ENCODE data around the gene NRARP.

NRARP gene

DNA sequence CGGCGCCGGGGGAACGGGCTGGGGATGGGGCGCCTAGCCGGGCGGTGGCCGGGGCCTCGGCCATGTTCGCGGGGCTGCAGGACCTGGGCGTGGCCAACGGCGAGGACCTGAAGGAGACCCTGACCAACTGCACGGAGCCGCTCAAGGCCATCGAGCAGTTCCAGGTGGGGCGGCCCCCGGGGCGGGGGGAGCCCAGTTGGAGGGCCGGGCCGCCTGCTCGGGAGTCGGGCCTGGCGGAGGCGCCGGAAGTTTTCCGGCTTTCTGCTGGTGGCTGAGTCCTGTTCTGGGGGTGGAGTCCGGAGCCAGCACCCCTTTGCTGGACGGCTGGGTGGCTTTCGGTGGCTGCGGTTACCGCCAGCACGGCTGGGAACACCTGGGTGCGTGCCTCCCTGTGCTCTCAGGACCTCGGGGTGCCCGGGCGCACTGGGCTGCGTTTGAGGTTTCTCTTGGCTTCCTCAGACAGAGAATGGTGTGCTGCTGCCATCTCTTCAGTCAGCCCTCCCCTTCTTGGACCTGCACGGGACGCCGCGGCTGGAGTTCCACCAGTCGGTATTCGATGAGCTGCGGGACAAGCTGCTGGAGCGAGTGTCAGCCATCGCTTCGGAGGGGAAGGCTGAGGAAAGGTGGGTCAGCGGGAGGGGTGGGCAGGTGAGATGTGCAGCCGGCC is 46.5 kb downstream of the NRARP start:
- no peak for FAIRE-seq

DNA sequence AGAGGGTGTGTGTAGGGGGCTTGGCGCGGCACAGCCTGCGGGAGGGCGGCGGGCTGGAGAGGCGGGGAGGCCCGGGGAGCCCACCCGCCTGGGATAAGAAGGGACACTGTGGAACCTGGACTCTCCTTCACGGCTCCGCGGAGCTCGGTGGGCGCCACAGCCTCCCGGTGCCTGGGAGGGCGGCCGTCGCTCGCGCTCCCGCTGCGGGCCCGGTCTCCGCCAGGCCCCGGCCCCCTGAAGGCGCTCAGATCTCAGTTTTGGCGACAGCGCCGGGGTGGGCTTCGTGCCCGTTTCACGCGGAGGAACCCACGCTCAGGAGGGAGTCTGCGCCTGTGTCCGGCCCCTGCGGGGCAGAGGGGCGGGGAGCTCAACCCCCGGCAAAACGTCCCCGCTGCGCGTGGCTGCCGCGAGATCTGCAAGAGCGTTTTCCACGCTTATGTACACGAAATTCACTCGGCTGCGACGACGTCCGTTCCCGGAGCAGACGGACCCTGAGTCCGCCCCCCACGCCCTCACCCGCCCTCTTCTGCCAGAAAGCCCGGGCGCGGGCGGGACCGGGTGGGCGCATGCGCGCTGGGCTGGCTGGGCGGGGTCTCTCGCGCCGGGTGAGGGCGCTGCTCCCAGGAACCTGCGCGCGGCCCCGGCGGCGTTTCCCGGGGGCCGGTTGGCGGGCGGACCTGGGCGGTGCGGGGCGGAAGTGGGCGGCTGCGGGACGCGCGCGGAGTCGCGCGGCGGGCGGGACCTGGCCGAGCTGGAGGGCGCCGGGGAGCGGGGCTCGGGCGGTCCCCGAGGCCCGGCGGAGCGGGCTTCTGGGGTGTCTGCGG is 47.2 kb downstream of the NRARP start, which contains the start of gene NELFB:
Gene NELFB (plus strand): TSS at position 704 of the 824 bp plus-strand sequence.
- FAIRE-seq: no peak

DNA sequence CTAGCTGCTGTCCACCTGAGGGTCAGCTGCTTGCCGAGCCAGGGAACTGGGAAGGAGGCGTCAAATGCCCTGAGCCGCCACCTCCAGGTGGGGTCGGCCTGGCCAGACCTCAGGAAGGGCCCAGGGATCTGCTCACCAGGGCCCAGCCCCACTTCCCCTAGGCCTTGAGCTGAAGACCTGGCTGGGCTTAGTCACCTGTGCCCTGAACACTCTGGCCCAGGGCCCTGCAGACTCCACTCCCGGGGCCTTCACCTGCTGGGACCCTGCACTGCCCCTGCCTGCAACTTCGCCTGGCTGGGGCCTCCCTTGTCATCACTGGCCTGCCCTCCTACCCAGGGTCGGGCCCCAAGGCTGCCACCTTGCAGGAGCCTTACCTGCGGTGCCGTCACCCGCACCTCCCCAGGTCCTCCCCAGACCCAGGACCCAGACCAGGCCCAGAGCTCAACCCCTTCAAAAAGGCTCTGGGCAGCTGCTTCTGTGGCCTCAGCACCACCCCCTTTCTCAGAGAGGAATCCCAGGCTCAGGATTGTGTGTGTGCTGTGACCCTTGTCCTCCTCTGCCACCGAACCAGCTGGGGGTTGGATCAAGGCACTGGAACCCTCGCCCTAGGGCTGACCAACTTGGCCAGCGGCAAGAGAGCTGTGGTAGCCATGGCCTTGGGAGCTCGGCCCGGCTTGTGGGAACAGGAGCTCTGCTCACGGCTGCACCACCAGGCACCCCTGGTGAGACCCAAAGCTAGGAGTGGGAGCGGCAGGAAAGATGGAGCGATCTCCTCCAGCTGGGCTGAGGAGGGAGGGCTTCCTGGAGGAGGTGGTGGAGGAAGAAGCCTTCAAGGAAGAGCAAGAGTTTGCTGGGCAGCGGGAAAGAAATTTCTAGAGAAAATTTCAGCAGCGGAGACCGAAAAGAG is 48.1 kb downstream of the NRARP start:
- FAIRE-seq: no peak

DNA sequence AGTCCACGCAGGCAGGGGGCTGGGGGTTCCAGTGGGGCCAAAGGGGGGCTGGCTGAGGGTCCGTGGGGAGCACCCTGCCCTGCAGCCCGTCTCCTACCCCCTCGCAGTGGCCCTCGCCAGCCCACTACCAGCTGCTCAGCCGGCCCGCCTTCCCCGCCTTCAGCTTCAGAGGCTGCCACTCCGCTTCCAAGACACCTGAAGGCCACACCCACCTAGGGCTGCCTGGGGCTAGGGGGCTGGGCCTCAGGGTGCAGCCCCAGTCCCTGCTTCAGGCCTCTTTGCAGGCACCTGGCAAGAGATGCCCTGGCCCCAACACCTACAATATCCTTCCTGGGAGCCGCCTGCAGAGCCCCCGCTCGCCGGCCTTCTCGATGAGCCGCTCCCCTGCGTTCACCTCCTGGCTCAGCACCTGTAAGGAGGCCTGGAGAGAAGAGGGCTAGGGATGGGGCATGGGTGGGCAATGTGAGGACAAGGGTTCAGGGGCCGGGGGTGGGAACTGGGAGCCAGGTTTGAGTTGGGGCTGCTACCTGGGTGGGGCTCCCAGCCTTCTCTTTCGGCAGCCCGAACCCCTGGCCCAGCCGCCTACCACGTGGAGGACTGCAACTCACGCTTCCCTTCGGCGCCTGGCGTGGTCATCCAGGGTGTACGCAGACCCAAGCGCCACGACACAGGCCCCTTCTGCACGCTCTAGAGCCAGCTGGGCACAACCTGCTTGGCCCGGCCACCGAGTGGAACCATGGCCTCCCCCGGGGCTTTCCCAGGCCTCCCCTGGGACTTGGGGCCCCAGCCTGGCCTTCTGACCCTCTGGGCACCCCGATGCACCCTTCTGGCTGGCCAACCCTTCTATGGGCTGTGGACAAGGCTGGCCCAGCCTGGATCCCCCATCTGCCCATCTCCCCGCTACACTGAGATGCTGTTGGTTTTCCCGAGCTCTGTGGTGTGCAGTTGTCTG is 49.2 kb downstream of the NRARP start:
- no peak for FAIRE-seq

DNA sequence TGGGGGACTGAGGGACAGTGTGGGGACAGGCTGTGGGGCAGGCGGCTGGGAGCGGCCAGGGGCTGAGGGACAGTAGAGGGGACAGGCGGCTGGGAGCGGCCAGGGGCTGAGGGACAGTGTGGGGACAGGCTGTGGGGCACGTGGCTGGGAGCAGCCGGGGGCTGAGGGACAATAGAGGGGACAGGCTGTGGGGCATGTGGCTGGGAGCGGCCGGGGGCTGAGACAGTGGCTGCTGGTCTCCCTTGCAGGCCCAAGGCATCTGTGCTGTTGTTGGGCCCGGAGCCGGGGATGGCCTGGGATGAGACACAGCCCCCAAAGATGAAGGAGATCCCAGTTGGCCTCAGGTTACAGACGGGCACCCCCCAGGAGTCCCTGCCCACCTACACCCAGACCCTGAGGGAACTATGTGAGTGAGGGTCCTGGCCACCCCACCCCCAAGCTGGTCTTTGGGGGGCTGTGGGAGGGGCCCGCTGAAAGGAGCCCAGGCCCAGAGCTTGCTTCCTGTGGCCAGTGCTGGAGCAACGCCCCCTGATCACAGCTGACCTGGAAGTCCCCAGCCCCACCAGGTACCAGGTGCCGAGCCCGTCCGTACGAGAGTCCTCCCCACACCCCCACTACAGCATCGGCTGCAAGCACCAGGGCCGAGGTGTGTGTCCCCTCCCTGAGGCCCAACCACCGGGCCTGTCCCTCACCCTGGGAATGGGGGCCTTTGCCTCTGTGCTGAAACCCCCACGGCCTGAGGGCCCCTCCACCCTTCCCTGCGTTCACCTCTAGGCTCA is 50.4 kb downstream of the NRARP start:
- FAIRE-seq: no peak

DNA sequence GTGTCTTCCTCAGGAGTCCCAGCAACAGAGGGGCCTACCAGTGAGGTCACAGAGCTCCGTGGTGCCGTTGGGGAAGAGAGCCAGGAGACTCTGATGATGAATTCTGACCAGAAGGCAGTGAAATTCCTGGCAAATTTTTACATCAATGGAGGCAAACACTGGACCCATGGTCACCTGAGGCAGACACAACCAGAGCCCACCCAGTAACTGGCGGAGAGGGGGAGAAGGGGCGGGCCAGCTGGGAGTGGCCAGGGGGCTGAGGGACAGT is 50.9 kb downstream of the NRARP start, which contains the start of gene STPG3:
Gene STPG3 (plus strand): TSS at position 93 of the 268 bp plus-strand sequence. CDS start 1 bp downstream, at position 94.
- no peak for FAIRE-seq

DNA sequence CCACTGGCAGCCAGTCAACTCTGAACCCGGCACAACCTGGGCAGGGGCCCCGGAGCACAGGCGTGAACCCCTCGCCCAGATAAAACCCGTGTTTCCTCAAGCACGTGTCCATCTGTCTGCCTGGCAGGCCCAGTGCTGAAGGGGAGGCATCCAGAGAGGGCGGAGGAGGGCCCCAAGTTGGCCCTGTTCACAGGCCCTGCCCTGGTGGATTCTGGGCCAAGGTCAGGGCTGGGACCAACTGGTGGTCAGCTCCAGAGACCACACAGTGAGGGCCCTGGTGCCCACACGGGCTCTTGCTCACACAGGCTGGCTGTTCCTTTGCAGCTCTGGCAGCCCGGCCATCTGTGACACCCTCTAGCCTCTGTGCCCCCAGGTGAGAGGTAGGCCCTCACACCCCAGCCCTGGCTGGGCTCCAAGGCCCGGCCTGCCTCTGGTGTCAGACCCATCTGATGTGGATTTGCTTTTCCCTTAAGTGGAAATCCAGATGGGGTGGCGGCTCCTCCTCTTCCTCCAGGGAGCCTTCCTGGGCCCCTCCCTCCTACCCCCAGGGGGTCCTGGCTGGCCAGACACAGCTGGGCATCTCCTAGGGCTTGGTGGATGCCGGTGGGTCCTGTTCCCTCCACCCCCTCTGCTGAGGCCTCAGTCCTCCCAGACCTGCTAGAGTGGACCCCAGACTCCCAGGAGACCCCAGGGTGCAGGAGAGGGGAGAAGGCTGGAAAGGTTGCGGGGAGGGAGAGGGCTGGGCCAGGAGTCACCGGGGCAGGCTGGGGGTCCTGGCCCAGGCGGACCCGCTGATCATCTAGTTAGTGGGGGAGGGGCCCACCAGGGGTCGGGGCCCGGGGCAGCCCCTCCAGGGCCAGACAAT is 51.5 kb downstream of the NRARP start:
- no peak for FAIRE-seq
